HG03575 (cell line): ENCODE data around the gene KIF26A.

Experiments used
- ATAC-seq: cut with Tn5 transposase; IDR thresholded peaks from one replicate; pipeline ENCODE4 v1.9.1; 2021; ENCODE audit not compliant: unreplicated experiment, insufficient number of reproducible peaks, low FRiP score; ENCODE audit errors: extremely low read depth

Gene KIF26A

DNA sequence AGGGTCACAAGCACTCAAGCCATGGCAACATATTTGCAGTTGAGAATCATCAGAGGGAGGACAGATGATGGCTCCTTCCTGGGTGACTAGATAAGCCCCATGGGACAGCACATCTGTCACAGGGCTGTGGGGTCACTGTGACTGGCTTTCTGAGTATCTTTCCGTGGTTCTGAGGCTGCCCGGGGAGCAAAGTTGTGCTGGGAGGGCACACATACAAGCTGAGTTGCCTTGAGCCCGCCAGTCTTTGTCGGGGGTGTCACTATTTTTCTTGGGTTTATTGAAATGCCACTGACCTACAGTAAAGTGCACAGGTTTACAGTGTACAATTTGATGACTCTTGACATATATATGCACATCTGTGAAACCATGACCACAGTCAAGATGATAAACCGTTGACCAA, 17.2 kb upstream of the KIF26A start:
- ATAC-seq, result no peak

DNA sequence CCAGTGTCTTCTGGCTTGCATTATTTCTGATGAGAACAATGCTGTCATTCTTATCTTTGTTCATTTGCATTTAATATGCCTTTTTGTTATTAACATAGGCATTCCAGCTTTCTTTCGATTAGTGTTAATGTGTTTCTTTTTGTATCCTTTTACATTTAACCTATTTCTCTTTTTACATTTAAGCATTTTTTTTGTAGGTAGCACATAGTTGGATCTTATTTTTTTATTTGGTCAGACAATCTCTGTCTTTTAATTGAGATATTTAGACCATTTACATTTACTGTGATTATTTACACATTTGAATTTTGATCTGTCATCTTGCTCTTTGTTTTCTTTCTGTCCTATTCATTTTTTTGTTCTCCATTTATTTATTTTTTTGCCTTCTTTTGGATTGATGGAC, 14.5 kb upstream of the KIF26A start:
- ATAC-seq, result no peak

DNA sequence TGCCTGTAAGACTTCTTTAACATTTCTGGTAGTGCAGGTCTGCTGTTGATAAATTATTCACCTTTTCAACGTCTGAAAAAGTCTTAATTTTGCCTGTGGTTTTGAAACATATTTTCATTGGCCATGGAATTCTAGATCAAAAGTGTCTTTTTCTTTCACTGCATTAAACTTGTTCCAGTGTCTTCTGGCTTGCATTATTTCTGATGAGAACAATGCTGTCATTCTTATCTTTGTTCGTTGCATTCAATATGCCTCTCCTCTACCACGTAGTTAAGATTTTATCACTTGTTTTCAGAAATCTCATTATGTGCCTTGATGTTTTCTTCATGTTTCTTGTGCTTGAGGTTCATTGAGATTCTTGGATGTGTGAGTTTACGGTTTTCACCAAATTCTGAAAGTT, 13.4 kb upstream of the KIF26A start:
- no peak for ATAC-seq

DNA sequence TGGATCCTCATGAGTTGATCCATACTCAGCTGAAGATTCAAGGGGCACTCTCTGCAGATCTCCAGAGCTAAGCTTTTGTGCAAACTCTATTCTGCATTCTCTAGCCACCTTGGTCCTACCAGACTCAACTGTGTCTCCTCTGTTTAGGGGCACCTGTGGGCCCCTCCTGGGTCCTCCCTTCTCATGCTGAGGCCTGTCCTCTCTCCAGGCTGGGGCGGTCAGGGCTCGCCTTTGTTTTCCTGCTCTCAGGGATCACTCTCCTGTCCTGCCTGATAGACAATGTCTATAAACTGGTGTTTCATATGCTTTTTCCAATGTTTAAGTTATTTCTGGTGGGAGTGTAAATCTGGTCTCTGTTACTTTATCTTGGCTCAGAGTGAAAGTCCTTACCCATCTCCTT, 11.6 kb upstream of the KIF26A start:
- no peak for ATAC-seq

DNA sequence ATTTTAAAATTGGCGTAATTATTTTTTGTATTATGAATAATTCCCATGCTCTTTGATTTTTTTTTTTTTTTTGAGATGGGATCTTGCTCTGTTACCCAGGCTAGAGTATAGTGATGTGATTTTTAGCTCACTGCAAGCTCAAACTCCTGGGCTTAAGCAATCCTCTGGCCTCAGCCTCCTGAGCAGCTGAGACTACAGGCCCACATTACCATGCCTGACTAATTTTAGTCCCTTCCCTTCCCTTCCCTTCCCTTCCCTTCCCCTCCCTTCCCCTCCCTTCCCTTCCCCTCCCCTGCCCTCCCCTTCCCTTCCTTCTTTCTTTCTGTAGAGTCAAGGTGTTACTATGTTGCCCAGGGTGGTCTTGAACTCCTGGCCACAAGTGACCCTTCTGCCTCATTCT, 9.4 kb upstream of the KIF26A start:
- no peak for ATAC-seq

DNA sequence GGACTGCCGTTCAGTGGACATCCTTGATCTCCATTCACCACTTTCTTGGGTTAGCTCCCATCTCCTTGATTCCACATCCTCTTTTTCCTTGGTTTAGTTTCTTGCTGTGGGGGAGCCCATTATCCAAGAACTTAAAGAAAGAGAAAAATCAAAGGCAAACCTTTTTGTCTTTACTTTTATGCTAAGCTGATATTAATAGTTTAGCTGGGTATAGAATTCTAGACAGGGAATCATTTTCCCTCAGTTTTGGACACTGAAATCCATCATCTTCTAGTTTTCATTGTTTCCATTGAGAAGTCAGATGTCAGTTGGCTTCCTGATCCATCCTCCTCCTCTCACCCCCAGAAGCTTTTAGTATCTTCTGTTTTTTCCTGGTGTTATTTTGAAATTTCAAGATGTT, 8.8 kb upstream of the KIF26A start:
- no peak for ATAC-seq

DNA sequence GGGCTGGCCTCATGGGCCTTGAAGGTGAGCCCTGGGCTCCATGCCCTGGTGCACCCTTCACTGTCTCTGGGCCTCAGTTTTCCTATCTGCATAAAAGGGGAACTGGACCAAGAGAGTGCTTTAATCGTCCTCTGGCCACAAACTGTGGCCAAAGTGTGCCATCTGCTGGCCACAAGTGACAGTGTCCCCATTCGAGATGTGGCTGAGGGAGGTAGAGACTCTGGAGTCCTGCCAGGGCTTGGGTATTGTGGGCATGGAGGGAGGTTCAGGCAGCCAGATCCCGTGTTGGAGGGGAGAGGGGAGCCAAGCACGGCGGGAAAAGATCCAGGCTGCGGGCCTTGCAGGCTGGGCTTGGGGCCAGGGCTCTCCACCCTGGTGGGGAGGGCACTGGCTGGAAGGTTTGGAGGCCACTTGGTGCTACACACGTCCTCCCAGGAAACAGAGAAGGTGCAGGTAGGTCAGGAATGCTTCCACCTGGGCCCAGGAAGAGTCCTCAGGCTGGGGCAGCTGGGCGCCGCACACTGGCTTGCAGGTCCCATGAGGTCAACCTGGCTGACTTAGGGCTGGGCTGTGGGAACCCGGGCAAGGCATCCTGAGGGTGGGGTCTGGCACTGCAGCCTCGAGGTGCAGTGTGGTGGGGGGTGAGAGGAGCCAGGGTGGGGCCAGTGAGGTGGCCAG, 7.3 kb upstream of the KIF26A start:
- ATAC-seq, result no peak

DNA sequence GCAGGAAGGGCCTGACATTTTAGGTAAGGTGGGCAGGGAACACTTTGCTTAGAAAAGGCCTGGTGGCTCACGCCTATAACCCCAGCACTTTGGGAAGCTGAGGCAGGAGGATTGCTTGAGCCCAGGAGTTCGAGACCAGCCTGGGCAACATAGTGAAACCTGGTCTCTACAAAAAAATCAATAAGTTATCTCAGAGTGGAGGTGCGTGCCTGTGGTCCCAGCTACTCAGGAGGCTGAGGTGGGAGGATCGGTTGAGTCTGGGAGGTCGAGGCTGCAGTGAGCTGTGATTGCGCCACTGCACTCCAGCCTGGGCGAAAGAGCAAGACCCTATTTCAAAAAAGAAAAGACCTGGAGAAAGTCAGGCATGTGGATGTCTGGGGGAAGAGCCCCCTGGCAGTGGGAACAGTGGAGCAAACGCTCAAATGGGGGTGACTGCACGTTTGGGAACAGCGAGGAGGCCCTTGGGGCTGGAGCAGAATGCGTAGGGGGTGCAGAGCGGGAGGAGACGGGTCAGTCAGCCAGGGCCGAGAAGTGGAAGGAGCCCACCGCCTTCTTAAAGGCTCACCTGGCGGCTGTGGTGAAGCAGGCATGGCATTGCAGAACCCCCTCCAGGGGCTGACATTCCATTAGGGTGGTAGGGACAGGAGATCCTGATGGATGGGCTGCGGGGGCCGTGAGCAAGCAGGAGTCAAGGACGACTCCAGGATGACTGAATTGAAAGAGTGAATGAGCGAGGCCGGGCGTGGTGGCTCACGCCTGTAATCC, 6.2 kb upstream of the KIF26A start:
- no peak for ATAC-seq

DNA sequence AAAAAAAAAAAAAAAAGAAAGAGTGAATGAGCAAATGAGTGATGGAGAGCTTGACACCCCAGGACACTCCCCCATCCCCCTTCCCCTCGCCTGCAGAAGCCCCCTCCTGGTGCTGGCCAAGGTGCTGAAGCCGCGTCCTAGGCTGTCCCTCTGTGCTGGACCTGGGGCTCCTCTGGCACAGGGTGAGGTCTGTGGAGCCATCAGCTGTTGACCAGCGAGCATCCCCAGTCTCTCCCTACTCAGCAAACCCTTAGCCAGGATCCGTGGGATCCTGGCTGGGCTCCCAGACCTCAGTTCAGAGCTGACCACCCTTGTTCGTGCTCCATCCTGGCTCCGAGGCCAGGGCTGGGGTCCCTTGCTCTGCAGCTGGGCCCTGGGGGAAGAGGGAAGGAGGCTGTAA, 5.4 kb upstream of the KIF26A start:
- ATAC-seq, result no peak

DNA sequence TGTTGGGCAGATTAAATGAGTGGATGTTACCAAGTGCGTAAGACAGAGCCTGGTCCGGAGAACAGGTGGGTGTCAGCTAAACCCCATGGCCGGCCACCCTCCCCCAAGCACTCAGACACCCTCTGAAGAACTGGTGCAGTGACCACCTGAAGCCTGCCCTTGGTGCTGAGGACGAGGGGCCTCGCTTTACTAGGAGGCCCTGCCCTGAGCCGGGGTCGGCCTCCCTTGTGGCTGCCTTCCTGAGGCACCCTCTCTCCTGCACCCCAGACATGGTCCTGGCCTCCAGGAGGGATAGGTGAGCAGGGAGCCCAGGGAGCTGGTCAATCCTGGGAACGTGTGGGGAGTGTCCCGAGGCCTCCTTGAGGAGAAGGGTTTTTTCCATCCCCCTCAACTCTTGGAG, 4.9 kb upstream of the KIF26A start:
- no peak for ATAC-seq

DNA sequence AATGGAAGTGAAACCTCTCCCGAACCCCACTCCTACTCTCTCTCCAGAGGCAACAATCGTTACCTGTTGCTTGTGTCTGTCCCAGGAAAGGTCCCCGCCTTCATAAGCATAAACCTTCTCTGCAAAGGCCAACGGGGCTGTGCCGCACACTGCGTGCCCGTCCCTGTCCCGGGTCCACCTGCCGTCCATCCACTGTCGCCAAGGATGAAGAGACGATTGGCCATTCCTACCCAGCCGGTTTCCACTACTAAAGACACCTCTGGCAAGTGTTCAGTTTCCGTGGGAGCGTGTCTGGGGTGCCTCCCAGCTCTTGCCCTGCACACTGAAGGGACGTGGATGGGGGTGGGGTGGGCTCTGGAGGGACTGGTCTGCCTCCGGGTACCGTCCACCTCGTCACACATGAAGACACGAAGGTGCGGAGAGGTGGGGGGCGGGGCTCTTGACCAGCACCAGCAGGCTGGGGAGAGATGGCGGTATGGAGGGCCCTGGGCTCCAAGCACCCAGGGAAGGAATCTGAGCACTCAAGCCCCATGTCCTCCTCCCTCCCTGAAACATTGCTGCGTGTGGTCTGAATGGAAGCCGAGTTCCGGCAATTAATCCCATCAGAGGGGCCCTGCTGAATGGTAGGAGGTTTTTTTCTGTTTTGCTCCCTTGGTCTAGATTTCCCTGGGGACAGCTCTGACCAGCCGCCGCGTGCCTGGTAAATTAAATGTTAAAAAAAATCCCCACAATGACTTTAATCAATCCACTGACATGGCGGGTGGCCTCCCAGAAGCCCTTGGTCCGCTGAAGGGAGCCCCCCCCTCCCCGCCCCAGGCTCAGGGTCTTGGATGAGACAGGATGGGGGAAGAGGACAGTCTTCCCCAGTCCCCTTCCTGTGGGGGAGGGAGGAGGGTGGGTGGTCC, 4.1 kb upstream of the KIF26A start:
- no peak for ATAC-seq

DNA sequence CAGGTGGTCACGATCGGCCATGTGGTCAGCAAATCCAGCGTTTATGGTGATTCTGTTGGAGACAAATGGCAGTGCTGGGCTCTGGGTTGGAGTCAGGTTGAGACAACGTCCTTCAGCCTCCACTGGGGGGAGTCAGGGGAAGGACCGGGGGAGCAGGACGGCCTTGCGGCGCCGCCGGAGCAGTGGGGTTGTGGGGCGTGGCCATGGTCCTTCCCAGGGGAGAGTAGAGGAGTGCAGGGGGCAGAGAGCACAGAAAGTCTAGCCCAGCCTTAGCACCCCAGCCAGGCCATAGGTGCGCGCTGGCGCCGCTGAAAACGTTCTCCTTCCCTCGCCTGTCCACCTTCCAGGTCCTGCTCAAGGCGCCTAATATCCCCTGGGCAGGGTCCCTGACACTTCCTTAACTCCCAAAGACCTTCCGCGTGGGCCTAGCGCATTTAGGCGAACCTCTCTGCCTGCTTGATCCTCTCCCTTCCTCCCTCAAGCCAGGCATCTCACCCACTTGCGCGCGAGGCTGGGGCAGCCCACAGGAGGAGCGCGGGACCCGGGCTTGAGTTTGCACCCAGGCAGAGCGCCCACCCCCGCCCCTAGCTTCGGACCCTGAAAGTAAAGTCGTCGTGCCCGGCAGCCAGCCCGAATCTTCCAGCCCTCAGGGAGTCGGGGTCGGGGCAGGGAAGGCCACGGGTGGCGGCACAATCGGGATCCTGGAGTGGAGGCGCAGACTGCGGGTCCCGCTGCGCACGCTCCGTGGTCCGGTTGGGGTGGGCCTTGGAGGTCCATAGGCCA, 3.1 kb upstream of the KIF26A start:
- ATAC-seq, result no peak

DNA sequence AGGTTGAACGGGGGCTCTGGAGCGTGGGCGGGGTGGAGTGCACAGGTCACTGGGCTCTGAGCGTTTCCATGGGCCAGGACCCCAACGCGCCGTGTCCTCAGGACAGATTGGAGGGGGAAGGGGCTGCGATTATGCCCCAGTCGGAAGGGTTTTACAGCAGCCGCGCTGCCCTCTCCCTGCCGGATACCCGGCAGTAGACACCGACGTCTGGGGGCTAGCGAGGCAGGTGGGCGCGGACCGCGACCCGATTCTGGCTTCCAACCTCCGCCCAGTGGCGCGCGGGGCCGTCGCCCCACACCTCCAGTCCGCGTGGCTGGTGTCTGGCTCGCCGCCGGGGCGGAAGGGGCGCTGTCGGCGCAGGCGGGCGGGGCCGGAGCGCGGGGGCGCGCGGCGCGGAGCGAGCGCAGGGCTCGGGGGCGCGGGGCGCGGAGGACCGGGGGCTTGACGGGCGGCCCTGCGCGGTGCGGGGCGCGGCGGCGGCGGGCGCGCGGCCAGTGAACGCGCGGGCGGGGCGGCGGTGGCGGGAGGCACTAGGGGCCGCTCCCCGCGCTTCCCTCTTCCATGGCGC, 2.4 kb upstream of the KIF26A start:
- no peak for ATAC-seq

DNA sequence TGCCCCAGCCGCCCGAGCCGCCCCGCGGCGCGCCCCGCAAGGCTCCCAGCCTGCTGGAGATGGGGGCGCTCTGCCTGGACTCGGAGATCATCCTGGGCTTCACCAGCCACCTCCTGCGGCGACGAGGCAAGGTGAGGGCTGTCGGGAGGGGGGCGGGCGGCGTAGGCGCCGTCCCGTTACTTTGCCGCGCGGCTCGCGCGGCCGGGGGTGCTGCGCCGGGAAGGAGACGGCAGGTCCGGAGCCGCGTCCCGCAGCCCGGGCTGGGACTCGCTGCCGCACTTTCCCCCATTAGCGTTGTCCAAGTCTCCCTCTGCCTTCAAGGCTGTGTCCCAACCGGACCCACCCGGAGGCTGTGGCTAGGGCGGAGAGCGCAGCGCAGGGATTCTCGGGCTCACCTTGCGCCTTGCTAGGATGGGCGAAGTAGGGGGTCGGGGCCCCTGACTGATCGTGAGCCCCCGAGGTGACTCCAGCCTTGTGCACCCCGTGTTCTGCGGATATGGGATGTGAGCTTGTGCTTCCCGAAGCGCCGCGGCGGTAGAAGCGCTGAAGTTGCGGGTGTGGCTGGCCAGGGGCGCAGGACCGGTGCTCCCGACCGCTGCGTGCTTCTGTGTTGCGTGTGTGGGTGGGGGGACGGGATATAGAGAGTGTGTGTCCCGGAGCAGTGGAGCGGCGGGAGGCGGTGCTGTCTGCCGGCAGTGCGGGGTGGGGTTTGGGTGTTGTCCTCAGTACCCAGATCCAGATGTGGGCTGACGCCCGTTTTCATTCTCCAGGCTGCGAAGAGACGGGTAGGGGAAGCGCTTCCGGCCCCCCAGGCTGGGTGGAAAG, 1.7 kb upstream of the KIF26A start:
- ATAC-seq, result no peak

DNA sequence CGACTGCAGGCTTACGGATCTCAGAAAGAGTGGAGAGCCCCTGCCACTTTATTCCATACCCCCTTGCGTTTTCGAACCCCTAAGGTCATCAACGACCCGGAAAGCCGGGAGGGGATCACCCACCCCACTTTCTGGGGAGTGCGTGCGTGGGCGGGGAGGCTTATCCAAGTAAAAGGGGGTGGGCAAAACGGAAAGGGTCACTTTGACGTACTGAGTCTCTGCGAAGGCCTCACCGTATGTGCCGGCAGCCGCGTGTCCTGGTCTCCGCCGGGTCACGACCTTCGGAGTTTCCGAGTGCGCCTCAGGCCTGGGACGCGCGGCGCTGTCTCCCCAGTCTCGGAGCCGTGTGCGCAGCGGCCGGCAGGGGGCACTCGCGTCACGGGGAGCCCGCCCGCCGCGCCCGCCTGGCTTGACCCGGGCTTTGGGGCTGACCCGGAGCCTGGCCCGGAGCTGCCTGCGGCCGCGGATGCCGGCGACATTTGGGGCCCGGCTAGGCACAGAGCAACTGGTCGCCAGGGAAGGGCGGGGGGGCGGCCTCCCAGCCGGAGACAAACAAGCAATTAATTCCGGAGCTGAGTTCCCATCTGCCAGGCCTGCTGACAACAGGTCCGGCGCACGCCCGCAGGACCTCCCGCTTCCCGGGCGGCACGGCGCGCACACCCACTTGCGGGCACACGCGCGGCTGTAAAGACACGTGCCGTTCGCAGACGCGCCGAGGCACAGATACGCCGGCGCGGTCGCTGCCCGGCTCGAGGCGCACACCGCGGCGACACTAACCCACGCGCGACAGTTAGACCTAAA, 890 bp upstream of the KIF26A start:
- ATAC-seq, result no peak

DNA sequence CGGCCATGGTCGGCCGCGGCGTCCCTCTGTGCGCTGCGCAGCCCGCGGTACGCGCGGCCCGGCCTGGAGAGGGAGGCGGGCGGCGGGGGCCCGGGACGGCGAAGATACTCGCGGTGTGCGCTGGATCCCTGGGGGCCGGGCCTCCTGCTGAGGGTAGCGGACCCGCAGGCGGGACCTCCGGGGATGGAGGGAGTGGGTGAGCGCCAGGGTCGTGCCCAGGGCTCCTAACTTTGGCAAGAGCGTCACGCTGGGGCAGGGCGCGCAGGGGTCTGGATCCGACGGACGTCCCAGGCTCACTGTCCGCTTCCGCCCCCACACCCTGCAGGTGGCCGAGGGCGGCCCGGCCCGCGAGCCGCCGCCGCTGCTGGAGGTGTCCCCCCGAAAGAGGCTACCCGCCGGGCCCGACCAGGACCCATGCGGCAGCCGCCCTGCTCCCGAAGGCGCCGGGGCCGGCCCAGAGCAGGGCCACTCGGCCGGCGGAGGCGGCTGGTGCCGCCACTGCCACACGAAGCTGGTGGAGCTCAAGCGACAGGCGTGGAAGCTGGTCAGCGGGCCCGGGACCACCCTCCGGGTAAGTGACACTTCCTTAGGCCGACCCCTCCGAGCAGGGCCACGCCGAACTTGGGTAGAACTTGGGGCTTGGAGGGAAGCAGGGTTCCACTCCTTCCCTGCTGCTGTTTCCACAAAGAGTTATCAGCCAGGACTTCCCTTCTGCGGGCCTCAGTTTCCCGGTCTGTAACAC, 502 bp downstream of the KIF26A start:
- ATAC-seq, result no peak
